K562 (cell line): Measurements from ENCODE around the gene PCDHB13. TPM values are rescaled to one million over a fixed set of nuclear protein-coding genes. Genes with fewer than 3 reads are reported as not detected.

Experiments
- ATAC-seq: fragments of 200-7000 bp; cut with Tn5 transposase; 3 replicates; pipeline ENCODE4 v1.9.1; 2020; ENCODE audit warnings: moderate library complexity
- BruUV-seq: library from RNA; stranded (reverse); fragments of 400-500 nt; replicated peaks from 2 replicates; lab custom pipeline; 2021; lab: Mats Ljungman, UMichigan
- CTCF ChIA-PET: fragments of 300-600 bp; formaldehyde crosslinking; extraction: SDS; loops from one replicate; lab custom pipeline; 2021; ENCODE audit warnings: low intra/inter-chr PET ratio; lab: Yijun Ruan, JAX
- POLR2A ChIA-PET: fragments of 300-600, 350-650 bp; sonication (Branson Sonifier 250); formaldehyde crosslinking; extraction: SDS; loops from one replicate; lab custom pipeline; 2021; ENCODE audit warnings: antibody characterized with exemption, inconsistent platforms; lab: Yijun Ruan, JAX
- DNase-seq, 4 experiments: peaks; one replicate each; pipeline versions ENCODE4 v3.0.0 to v3.0.0-alpha.2; 2011 to 2018; ENCODE audit warnings: low spot score in 3 of 4, mixed read lengths in 3 of 4; ENCODE audit errors: extremely low read depth in 1 of 4
- FAIRE-seq: peaks from 2 replicates; lab custom pipeline; 2011; peaks lifted over from hg19 to GRCh38; lab: Jason Lieb, UNC
- H2AFZ ChIP-seq: 2 replicates; pipeline ENCODE4 v1.6.0; 2011; ENCODE audit warnings: low read depth, low read length, control low read depth, inconsistent platforms
- H3K27ac ChIP-seq: fragments of 200-600 bp; 3 replicates; pipeline ENCODE4 v1.8.0; 2011; ENCODE audit warnings: low read depth, mild to moderate bottlenecking, control low read depth, inconsistent platforms, low read length, moderate library complexity, mixed read lengths; ENCODE audit errors: extremely low read depth
- H3K27me3 ChIP-seq, 2 experiments: fragments of 300-600 bp in 1 of 2; 2 replicates in 1 of 2; 3 replicates in 1 of 2; pipeline versions ENCODE4 v1.6.0 to v1.8.0; 2011; ENCODE audit warnings: inconsistent platforms in 2 of 2, low read length in 2 of 2, mild to moderate bottlenecking in 1 of 2, mixed read lengths in 1 of 2, moderate library complexity in 1 of 2; ENCODE audit not compliant: control insufficient read depth in 2 of 2, insufficient read depth in 2 of 2
- H3K36me3 ChIP-seq: fragments of 300-600 bp; 3 replicates; pipeline ENCODE4 v1.8.0; 2011; ENCODE audit warnings: mild to moderate bottlenecking, low read length, inconsistent platforms; ENCODE audit not compliant: control insufficient read depth, insufficient read depth
- H3K4me1 ChIP-seq, 2 experiments: fragments of 200-600 bp in 1 of 2; replicated peaks in 1 of 2; 2 replicates in 1 of 2; 3 replicates in 1 of 2; pipeline versions ENCODE4 v1.5.1 to v1.8.0; 2011; ENCODE audit warnings: inconsistent platforms in 2 of 2, low read length in 2 of 2, mild to moderate bottlenecking in 1 of 2, mixed read lengths in 1 of 2, moderate library complexity in 1 of 2; ENCODE audit not compliant: control insufficient read depth in 2 of 2, insufficient read depth in 2 of 2
- H3K4me2 ChIP-seq: 2 replicates; pipeline ENCODE4 v1.6.1; 2011; ENCODE audit warnings: low read length, control low read depth, inconsistent platforms, mixed read lengths; ENCODE audit not compliant: insufficient read depth
- H3K4me3 ChIP-seq: fragments of 200-600 bp; sonication (generic), shearing (Covaris generic); 2 replicates; pipeline ENCODE4 v1.5.1; 2016; ENCODE audit warnings: control low read depth, inconsistent platforms
- H3K79me2 ChIP-seq: fragments of 200-600 bp; 3 replicates; pipeline ENCODE4 v1.8.0; 2011; ENCODE audit warnings: low read length, inconsistent platforms; ENCODE audit not compliant: control insufficient read depth, insufficient read depth
- H3K9ac ChIP-seq, 2 experiments: 2 replicates each; pipeline versions ENCODE4 v1.6.0 to v1.6.1; 2011; ENCODE audit warnings: low read depth in 2 of 2, low read length in 2 of 2, control low read depth in 1 of 2, inconsistent platforms in 1 of 2, mild to moderate bottlenecking in 1 of 2, mixed read lengths in 1 of 2; ENCODE audit not compliant: insufficient read depth in 1 of 2
- H3K9me1 ChIP-seq: one replicate; pipeline ENCODE4 v1.6.0; 2011; ENCODE audit warnings: inconsistent platforms, mild to moderate bottlenecking, low read length, moderate library complexity; ENCODE audit not compliant: control insufficient read depth, insufficient read depth
- H3K9me3 ChIP-seq: replicated peaks from 2 replicates; pipeline ENCODE4 v1.5.1; 2011; ENCODE audit warnings: low read depth, low read length, inconsistent platforms; ENCODE audit not compliant: control insufficient read depth, insufficient read depth
- H4K20me1 ChIP-seq: replicated peaks from 2 replicates; pipeline ENCODE4 v1.6.1; 2011; ENCODE audit warnings: low read length, inconsistent platforms, mixed read lengths; ENCODE audit not compliant: control insufficient read depth, insufficient read depth
- CC2D1A ChIP-seq: fragments of 450-650 bp; IDR thresholded peaks from 2 replicates; pipeline ENCODE4 v1.6.1; 2017; ENCODE audit warnings: mild to moderate bottlenecking
- PCBP2 ChIP-seq: fragments of 200-400 bp; formaldehyde crosslinking; IDR thresholded peaks from 2 replicates; pipeline ENCODE4 v1.6.1; 2018; ENCODE audit warnings: low read length, low read depth, mild to moderate bottlenecking, moderate library complexity; ENCODE audit not compliant: poor library complexity, severe bottlenecking
- ZBED1 ChIP-seq: IDR thresholded peaks from 2 replicates; pipeline ENCODE4 v1.6.1; 2014
- ZNF274 ChIP-seq: IDR thresholded peaks from 2 replicates; pipeline ENCODE4 v1.6.1; 2011; ENCODE audit warnings: low read depth, mild to moderate bottlenecking, low read length, moderate library complexity, borderline replicate concordance
- ZNF507 ChIP-seq: conservative IDR thresholded peaks from 2 replicates; pipeline ENCODE4 v1.6.1; 2017; ENCODE audit warnings: missing genetic modification characterization, missing compliant biosample characterization
- in situ Hi-C: fragments of 300-500 bp; cut with MboI; formaldehyde crosslinking; loops from 4 replicates; pipeline ENCODE4 v1.15.0; 2018; ENCODE audit warnings: inconsistent platforms, mixed read lengths
- intact Hi-C: fragments of 100-400 bp; cut with micrococcal nuclease; formaldehyde crosslinking; loops from 2 replicates; pipeline ENCODE4 v1.14.2; 2022
- polyA plus RNA-seq, 8 experiments: library from polyadenylated mRNA; depleted of rRNA in 4 of 8; stranded (reverse) in 5 of 8; unstranded in 3 of 8; fragments of >200 nt; fragmentation: Nextera tagmentation in 2 of 8; fragmentation: Illumina TruSeq in 1 of 8; extraction: Ambion mirVana in 2 of 8; extraction: Trizol in 1 of 8; gene quantifications; 2 replicates each; pipeline versions ENCODE4 v1.2.1 to v1.2.3, GENCODE V29; 2011 to 2014; ENCODE audit warnings: inconsistent platforms in 1 of 8, missing spikeins in 1 of 8
- total RNA-seq, 7 experiments: library from RNA; depleted of rRNA in 6 of 7; stranded (reverse); fragments of >200 nt in 6 of 7; fragmentation: Illumina TruSeq in 2 of 7; extraction: Trizol in 2 of 7; gene quantifications; 2 replicates each; pipeline versions ENCODE4 v1.2.1 to v1.2.3, GENCODE V29; 2011 to 2021; ENCODE audit warnings: low replicate concordance in 1 of 7

Gene PCDHB13
- total and polyA plus RNA-seq, 9 of the 15 experiments (the other 6 are each of a cell fraction or from before 2014, with no cell fraction given): 0.01 TPM; not detected in 8

- peak; percentile 91 for TF ChIP-seq ZNF507 (tag)
- no peak for TF ChIP-seq ZBED1
- TF ChIP-seq CC2D1A: no peak
- TF ChIP-seq, all 486 proteins: peak for 1
- Histone ChIP-seq H2AFZ (no peak overlapping the region), H3K4me1 (no peaks in the 10 kb centered on the region), H4K20me1 (no peaks in the 10 kb centered on the region), H3K27me3 (no peaks in the 10 kb centered on the region), H3K79me2 (no peaks in the 10 kb centered on the region), H3K4me2 (no peak overlapping the region), H3K4me3 (no peak overlapping the region), H3K9ac (no peak overlapping the region), H3K9me1 (no peaks in the 10 kb centered on the region), H3K9me3 (peaks cover 13% of the 10 kb centered on the region), H3K36me3 (no peaks in the 10 kb centered on the region), H3K27ac (no peak overlapping the region)
- intact Hi-C loops: no loop called here
- ATAC-seq (no peak), DNase-seq (no peak), FAIRE-seq (no peak)
- POLR2A ChIA-PET: no interaction called here
- in situ Hi-C loops: no loop called here
- CTCF ChIA-PET: no interaction called here
- no TSS peak for BruUV-seq
Observed at GRCh38 chr5:141258464-141258863, 44.7 kb downstream of the PCDHB13 start.

- no peak for FAIRE-seq
- ChIA-PET POLR2A (no interaction called here), CTCF (no interaction called here)
- Histone ChIP-seq H3K27ac (no peak overlapping the region), H3K9me1 (no peaks in the 10 kb centered on the region), H3K9me3 (peaks cover 13% of the 10 kb centered on the region), H3K4me3 (no peak overlapping the region), H3K4me1 (no peaks in the 10 kb centered on the region), H3K36me3 (no peaks in the 10 kb centered on the region), H3K4me2 (no peak overlapping the region), H3K79me2 (no peaks in the 10 kb centered on the region), H2AFZ (no peak overlapping the region), H3K9ac (no peak overlapping the region), H4K20me1 (no peaks in the 10 kb centered on the region), H3K27me3 (no peaks in the 10 kb centered on the region)
- TF ChIP-seq PCBP2 (no peak), ZNF274 (peak; percentile 86)
- no TSS peak for BruUV-seq
- in situ Hi-C loops (no loop called here), intact Hi-C loops (no loop called here)
- ATAC-seq: no peak
- DNase-seq: no peak
Observed at GRCh38 chr5:141258948-141259347, 45.2 kb downstream of the PCDHB13 start.
